GM13976 (cell line): ENCODE measurements around the gene WTIP.

Source experiments
- DNase-seq: peaks from one replicate; pipeline ENCODE4 v3.0.0; 2012; ENCODE audit warnings: low spot score
- CTCF ChIP-seq: IDR thresholded peaks from 2 replicates; pipeline ENCODE4 v1.5.1; 2012; ENCODE audit warnings: borderline replicate concordance, mild to moderate bottlenecking; ENCODE audit not compliant: insufficient read depth; ENCODE audit errors: extremely low read depth, missing control alignments, control extremely low read depth
- in situ Hi-C: fragments of 300-500 bp; cut with MboI; formaldehyde crosslinking; loops from one replicate; pipeline ENCODE4 v1.12.0; 2022; ENCODE audit warnings: low sequenced_read_pairs, mixed read lengths, inconsistent platforms; ENCODE audit not compliant: unreplicated experiment

Gene WTIP

GRCh38 chr19:34479396-34479795, 2.2 kb upstream of the WTIP start:
- no peak for TF ChIP-seq CTCF
- DNase-seq, result no peak
- in situ Hi-C loops, result no loop called here

DNA sequence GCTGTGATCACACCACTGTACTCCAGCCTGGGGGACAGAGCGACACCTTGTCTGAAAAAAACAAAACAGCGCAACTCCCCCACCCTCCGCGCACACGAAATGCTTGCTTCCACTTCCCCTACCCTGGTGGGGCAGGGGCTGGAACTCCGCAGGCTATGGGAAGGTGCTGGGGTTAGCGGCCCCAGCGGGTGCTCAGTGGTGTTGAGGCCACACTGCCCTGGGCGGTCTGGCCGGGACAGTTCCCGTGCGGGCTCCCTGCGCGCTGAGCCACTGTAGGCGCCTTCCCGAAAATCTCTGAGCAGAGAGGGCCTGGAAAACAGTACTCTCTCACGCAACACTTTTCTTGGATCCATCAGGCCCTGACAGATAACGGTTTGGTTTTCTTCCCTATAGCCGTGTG, 1.1 kb upstream of the WTIP start:
- no peak for DNase-seq
- TF ChIP-seq CTCF, result no peak
- in situ Hi-C loops, result no loop called here

- TF ChIP-seq CTCF, result no peak
- peak; percentile 45 for DNase-seq
- in situ Hi-C loops, result no loop called here
These were observed 362 bp downstream of the WTIP start for GRCh38 chr19:34481861-34482379.

- in situ Hi-C loops, result no loop called here
- TF ChIP-seq CTCF, result no peak
- peak; percentile 35 for DNase-seq
These were observed 1.1 kb downstream of the WTIP start for GRCh38 chr19:34482380-34483250.

GRCh38 chr19:34484328-34484727, 2.8 kb downstream of the WTIP start:
- TF ChIP-seq CTCF, result no peak
- in situ Hi-C loops, result no loop called here
- DNase-seq, result no peak

- no peak for DNase-seq
- TF ChIP-seq CTCF, result no peak
- in situ Hi-C loops, result no loop called here
These were observed 4.3 kb downstream of the WTIP start for GRCh38 chr19:34485831-34486230.
